HUES48 (cell line): ENCODE results near the gene STK24.

Source experiments
- H3K27ac ChIP-seq: one replicate; pipeline ENCODE4 v1.7.0; 2013; ENCODE audit warnings: low read depth, low read length, inconsistent platforms
- H3K27me3 ChIP-seq: 2 replicates; pipeline ENCODE4 v1.6.1; 2013; ENCODE audit warnings: mild to moderate bottlenecking, low read length; ENCODE audit not compliant: control insufficient read depth, insufficient read depth
- H3K36me3 ChIP-seq: 2 replicates; pipeline ENCODE4 v1.6.1; 2013; ENCODE audit warnings: low read length; ENCODE audit not compliant: control insufficient read depth, insufficient read depth
- H3K4me1 ChIP-seq: 2 replicates; pipeline ENCODE4 v1.6.1; 2013; ENCODE audit warnings: mild to moderate bottlenecking, low read length; ENCODE audit not compliant: control insufficient read depth, insufficient read depth
- H3K4me3 ChIP-seq: 2 replicates; pipeline ENCODE4 v1.5.1; 2013; ENCODE audit warnings: mild to moderate bottlenecking, low read depth, low read length
- H3K9ac ChIP-seq: 2 replicates; pipeline ENCODE4 v1.6.1; 2013; ENCODE audit warnings: mild to moderate bottlenecking, low read depth, low read length, moderate library complexity
- H3K9me3 ChIP-seq: 2 replicates; pipeline ENCODE4 v1.6.1; 2013; ENCODE audit warnings: low read length; ENCODE audit not compliant: control insufficient read depth, insufficient read depth

STK24 gene

DNA sequence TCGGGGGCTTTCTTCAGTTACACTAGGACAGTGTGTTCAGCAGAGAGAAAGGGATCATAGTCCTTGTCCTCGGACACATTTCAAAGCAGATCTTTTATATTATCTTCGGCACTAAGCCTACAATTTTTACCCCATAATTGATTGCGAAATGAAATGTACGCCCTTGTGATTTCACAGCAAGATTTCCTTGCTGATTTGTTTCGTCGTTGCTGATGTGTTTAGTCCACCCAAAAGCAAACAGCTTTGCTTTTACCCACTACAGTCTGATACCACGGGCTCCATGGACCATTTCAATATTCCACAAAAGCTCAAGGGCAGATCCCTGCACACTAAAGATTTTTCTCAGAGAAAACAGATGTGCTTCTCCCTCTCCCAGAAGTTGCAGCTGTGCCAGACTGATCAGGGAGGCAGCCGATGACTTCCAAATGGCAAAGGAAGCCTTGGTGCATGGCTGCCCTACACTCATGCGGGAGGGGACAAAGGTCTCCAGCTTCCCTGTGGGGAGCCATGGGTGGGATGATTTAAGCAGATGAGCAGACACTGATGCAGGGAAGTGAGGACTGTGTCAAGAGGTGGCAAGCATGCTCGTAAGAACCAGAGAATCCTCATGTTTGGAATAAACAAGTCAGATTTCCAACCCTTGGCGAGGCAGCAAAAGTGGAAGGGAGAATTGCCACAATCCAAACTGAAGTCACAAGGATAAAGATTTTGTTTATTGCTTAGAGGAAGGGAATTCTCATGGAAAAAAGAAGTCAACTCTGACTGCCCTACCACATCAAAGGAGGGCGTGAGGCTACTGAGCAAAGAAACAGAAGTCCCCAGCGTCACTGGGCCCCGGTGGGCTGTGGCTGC lies 81.1 kb downstream of the STK24 start:
- H3K9ac ChIP-seq, result no peak overlapping the region
- H3K4me3 ChIP-seq, result no peak overlapping the region
- no peaks in the 10 kb centered on the region for H3K9me3 ChIP-seq
- peak overlapping the region; percentile 11 for H3K27ac ChIP-seq
- peaks cover 4% of the 10 kb centered on the region; the same call in 1 of the 2 replicates for H3K36me3 ChIP-seq
- no peaks in the 10 kb centered on the region for H3K27me3 ChIP-seq
- peaks cover 35% of the 10 kb centered on the region for H3K4me1 ChIP-seq

DNA sequence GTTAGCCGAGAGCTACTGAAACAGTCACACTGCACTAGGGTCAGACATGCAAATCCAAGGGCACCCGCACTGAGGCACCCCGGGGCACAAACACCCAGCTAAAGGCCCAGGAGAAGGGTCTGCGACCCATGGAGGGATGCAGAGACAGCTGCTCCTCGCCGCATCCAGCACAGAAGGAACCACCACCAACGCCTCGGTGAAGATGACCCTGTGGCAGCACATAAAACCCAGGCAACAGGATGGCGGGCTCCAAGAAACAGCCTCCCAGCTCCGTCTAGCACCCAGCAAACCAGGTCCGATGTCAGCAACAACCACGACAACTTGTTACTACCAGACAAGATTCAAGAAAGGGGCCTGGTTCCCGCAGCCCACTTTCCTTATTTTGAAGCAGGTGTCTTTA lies 82.1 kb downstream of the STK24 start:
- H3K27me3 ChIP-seq, result no peaks in the 10 kb centered on the region
- H3K4me3 ChIP-seq, result no peak overlapping the region
- H3K9me3 ChIP-seq, result no peaks in the 10 kb centered on the region
- H3K27ac ChIP-seq, result no peak overlapping the region
- H3K4me1 ChIP-seq, result peaks cover 35% of the 10 kb centered on the region
- H3K36me3 ChIP-seq, result peaks cover 4% of the 10 kb centered on the region; the same call in 1 of the 2 replicates
- no peak overlapping the region for H3K9ac ChIP-seq

DNA sequence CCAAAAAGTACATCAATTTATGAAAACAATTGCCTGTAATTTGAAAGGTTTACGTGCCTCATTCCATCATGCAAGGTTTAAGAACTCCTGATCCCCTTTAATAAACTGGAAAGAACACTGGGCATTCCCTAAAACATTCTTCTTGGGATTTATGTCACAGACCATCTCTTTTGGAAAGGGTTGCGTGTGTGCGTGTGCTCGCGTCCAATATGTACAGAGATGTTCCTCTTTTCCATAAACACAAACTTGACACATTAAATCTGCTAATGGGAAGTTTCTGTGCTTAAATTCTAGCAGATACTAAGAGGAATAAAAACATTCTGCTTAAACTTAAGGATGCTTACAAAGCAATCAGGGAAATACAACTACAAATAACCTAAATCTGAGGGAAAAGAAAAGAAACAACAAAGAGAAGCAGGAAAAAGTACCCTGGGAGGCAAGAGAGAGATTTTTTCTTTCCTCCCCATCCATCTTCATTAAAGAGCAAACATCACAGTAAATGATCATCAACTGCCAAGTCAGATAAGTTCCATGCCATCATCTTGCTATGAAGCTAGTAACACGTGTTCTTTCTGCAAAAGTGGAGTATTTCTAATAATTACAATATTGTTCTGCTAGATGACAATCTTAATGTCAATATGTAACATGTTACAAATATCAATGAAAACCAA lies 83.7 kb downstream of the STK24 start:
- Histone ChIP-seq H3K27ac (peak overlapping the region; percentile 80), H3K4me1 (peaks cover 37% of the 10 kb centered on the region), H3K9ac (no peak overlapping the region), H3K27me3 (no peaks in the 10 kb centered on the region), H3K36me3 (no peaks in the 10 kb centered on the region), H3K9me3 (no peaks in the 10 kb centered on the region), H3K4me3 (no peak overlapping the region)

DNA sequence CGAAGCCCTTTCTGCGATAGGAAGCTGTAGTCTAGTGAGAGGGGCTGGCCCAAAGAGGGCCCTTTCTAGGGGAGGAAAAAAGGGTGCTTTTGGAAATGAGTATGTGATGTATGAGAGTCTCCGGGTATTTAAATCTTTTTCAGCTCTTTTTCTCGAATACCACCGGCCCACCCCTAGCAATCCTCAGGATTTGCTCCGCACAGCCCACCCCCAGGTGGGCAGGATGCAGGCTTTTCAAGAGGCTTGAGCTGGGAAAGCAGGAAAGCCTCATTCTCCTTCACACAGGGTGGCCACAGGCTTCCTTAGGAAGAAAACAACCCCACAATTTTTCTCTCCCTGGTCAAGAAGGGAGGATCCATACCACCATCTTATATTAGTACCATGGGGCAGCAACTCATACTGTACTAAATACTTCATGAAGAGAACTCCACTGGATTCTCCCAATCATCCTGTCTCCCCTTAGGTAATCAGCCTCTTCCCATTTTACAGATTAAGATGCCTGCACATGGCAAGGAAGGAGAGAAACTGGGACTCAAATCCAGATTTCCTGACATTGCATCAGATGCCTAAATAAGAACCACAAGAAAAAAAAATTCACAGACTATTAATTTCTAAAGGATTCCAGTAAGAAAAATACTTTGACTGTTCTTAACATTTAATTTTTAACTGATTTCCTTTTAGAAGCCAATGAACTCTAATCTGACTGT lies 84.4 kb downstream of the STK24 start:
- Histone ChIP-seq H3K4me3 (no peak overlapping the region), H3K9me3 (no peaks in the 10 kb centered on the region), H3K36me3 (no peaks in the 10 kb centered on the region), H3K4me1 (peaks cover 38% of the 10 kb centered on the region), H3K27me3 (no peaks in the 10 kb centered on the region), H3K27ac (peak overlapping the region; percentile 80), H3K9ac (no peak overlapping the region)

DNA sequence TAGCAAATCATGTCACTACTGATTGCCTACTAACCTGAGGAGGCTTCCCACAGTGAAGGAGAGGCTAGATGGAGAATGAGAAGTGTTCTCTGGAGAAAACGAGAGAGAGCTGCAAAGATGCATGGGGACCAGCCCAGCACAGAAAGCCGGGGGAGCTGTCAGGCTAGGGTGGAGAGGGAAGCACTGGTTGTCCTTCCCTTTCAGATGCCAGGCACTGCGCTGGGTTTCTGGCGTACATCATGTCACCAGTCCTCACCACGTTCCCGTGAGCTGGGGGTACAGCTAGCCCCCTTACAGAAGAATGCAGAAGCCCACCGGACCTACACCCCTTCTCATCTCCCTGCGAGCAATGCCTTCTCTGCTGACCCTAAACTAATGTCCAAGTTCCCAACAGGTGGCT lies 86.0 kb downstream of the STK24 start:
- Histone ChIP-seq H3K9ac (no peak overlapping the region), H3K27me3 (no peaks in the 10 kb centered on the region), H3K27ac (no peak overlapping the region), H3K9me3 (no peaks in the 10 kb centered on the region), H3K4me1 (peaks cover 31% of the 10 kb centered on the region), H3K36me3 (no peaks in the 10 kb centered on the region), H3K4me3 (no peak overlapping the region)

DNA sequence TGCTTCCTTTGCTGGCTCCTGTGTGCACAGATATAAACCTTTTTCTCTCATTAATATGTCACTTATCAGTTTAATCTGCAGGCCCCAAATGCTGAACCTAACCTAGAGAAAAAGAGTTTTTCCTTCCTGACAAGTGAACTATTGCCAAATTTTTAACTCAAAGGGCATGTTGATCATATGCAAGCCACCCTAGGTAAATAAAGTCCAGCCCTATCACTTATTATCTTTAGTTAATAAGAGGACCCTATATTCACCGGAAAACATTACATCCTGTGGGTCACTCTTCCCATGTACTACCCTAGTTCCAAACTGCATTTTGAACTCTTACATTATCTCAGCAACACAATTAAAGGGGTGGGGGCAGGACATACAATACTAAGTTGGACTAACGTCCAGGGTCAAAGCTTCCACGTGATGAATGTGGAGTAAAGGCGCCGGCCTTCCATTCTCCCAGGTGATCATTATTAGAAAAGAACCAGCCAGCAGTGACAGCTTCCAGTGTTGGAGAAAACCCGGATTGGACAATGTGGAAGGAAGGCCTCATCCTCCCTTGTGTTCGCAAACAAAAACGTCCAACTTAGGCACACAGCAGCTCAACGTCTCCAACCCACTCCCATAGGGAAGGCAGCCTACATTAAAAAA lies 86.6 kb downstream of the STK24 start:
- peaks cover 33% of the 10 kb centered on the region for H3K4me1 ChIP-seq
- no peaks in the 10 kb centered on the region for H3K36me3 ChIP-seq
- H3K9me3 ChIP-seq, result no peaks in the 10 kb centered on the region
- no peak overlapping the region for H3K27ac ChIP-seq
- no peak overlapping the region for H3K9ac ChIP-seq
- H3K27me3 ChIP-seq, result no peaks in the 10 kb centered on the region
- no peak overlapping the region for H3K4me3 ChIP-seq

DNA sequence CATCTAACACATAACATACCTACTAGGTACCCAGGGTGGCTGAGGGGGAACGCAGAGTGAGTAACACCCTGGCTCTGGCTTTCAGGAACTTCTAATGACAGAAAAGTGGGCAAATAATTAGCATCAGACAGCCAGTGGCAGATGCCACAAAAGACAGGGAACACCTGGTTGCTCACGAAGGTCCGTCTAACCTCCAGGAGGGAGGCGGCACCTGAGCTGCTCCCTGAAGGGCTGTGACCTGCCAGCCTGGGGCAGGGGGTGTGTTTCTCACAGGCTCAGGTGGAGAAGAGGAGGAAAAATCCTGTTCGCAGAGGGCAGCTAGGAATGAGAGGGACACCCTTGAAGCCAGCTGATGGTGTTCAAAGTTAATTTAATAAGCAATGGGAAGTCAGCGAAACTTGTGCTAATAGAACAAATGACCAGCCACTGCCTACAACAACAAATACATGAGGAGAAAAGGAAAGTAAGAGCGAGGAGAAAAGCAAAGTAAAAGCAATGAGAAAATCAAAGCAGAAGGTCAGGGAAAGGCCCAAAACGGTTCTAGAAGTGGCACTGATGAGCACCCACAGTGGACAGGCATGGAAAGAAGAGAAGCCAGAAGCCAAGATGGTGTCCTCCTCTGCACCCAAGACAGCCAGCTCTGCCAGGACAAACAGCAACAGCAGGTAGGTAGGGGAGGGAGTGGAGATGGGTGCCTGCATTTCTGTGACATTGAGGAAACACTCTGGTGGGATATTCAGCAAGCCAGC lies 87.3 kb downstream of the STK24 start:
- H3K9ac ChIP-seq, result no peak overlapping the region
- H3K4me1 ChIP-seq, result peaks cover 40% of the 10 kb centered on the region

DNA sequence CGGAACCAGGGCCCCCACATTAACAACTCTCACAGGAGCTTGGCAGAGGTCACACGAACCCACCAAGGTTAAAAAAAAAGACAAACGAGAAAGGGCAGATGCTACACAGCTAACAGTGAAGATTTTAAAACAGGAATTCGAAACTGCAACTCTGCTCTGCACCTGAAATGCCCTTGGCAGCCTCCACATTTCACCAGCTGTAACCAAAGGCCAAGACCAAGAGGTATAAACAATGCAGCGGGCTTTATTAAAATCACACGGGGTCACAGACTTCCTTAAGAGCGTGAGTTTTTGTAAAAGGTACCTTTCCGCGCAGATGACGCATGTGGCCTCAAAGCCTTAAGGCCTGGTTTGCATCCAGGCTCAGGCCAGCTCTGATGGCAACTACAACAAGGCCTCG lies 88.2 kb downstream of the STK24 start:
- no peak overlapping the region for H3K4me3 ChIP-seq
- peaks cover 49% of the 10 kb centered on the region for H3K4me1 ChIP-seq
- H3K9ac ChIP-seq, result no peak overlapping the region
- H3K27ac ChIP-seq, result no peak overlapping the region
- H3K36me3 ChIP-seq, result no peaks in the 10 kb centered on the region
- H3K9me3 ChIP-seq, result no peaks in the 10 kb centered on the region
- H3K27me3 ChIP-seq, result no peaks in the 10 kb centered on the region

More for the DNA sequence above, 87.3 kb downstream of the STK24 start:
- no peaks in the 10 kb centered on the region for H3K9me3 ChIP-seq
- H3K27ac ChIP-seq, result no peak overlapping the region
- no peak overlapping the region for H3K4me3 ChIP-seq
- H3K36me3 ChIP-seq, result no peaks in the 10 kb centered on the region
- no peaks in the 10 kb centered on the region for H3K27me3 ChIP-seq

DNA sequence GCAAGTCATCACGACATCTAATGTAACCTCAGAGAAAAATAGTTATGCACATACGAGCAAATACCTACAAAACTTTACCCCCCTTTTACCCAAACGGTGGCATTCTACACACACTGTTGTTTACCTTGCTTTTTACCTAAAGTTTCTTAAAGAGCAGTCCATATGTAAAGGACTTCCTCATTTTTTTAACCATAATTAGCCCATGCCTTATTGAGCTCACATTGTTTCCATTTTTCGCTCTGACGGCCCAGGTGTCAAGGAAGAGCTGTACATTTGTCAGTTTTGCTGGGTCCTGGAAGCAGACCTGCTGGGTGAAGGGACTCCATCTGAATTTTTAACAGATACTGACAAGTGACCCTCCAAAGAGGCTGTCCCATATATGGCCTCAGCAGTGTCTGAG lies 89.4 kb downstream of the STK24 start:
- Histone ChIP-seq H3K27me3 (no peaks in the 10 kb centered on the region), H3K4me3 (no peak overlapping the region), H3K9ac (no peak overlapping the region), H3K36me3 (no peaks in the 10 kb centered on the region), H3K9me3 (no peaks in the 10 kb centered on the region), H3K4me1 (peaks cover 53% of the 10 kb centered on the region), H3K27ac (no peak overlapping the region)

DNA sequence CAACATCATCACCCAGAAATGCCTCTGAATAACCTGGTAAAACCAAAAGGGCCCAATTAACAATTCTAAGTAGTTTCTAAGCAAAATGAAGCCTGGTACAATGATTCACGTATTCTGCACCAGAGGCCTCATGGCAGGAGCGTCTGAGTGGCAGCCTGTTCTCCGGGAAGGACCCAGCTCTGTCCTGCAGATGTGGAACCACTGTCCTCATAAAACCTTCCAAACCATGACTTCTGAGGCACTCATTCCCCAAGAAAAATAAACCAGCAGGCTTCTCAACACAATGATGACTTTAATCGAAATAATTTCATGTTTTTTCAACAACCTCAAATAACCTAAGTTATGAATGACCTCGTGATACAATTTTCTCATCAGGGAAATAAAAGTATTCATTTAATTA lies 89.9 kb downstream of the STK24 start:
- Histone ChIP-seq H3K4me3 (no peak overlapping the region), H3K27ac (no peak overlapping the region), H3K9me3 (no peaks in the 10 kb centered on the region), H3K27me3 (no peaks in the 10 kb centered on the region), H3K9ac (no peak overlapping the region), H3K36me3 (no peaks in the 10 kb centered on the region), H3K4me1 (peaks cover 50% of the 10 kb centered on the region)
